PC-9 (cell line): ENCODE results near the gene OR6B2.

ENCODE experiments used
- CTCF ChIP-seq: fragments of 200-600 bp; sonication (generic); conservative IDR thresholded peaks from 2 replicates; pipeline ENCODE4 v1.6.1; 2017; ENCODE audit warnings: mixed run types, antibody characterized with exemption, mild to moderate bottlenecking, moderate library complexity
- EZH2 ChIP-seq: fragments of 200-600 bp; sonication (generic); IDR thresholded peaks from 2 replicates; pipeline ENCODE4 v1.8.0; 2017; ENCODE audit warnings: antibody characterized with exemption, low read depth

DNA sequence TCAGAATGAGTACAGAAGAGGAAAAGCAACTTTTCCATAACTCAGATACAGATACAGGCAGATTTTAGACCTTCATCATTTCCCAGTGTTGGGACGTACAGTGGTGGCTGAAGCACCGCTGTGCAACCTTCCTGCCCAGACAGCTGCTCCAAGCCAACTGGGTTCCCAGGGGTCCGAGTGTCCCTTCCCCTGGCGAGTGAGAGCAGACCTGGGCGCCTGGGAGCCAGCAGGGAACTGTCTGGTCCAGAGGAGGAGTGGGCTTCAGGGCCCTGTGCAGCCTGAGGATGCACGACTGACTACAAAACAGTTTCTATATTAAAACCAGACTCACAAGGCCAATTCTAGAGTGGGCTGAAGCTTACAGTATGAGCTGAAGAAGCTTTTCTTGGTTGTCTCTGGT, 11.1 kb upstream of the OR6B2 start:
- TF ChIP-seq CTCF, result no peak
- no peak for TF ChIP-seq EZH2
